Measurements from ENCODE around the gene SGPL1. TPM values are rescaled to one million over a fixed set of nuclear protein-coding genes. Genes with fewer than 3 reads are reported as not detected.

The SGPL1 gene
- total RNA-seq, 2 donors from 2014 or later, result 27.4 to 40.5 TPM

GRCh38 chr10:70833601-70834000 is 17.9 kb downstream of the SGPL1 start:
- DNase-seq (ENCODE audit: low spot score), result no peak
- Mint-ChIP-seq H3K27ac (peak overlapping the region; percentile 54 to 65), H3K4me3 (peak overlapping the region; percentile 57), H3K36me3 (peaks cover 13% of the 10 kb centered on the region), H3K9me3 (no peaks in the 10 kb centered on the region), H3K4me1 (ENCODE audit: low read depth in 2 of 2) (peaks cover 40 to 44% of the 10 kb centered on the region in 2 donors), H3K27me3 (no peaks in the 10 kb centered on the region)
- ATAC-seq, result no peak

DNA sequence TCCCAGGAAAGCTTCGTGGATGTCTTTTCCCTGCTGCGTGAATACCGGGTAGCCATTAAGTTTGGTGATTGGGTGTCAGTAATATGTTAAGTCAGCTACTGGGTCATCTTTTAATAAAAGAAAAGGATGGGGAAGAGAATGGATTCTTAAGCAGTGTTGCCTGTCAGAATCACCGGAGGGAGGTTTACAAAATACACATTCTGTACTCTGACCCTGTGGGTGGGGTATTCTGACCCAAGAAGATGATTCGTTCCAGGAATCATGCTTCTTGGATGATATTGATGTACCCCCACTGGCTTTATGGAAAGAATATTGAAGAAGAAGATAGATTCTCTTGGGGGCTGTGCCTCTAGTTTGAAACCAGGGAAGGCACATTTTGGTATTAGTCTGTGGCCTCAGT is 18.3 kb downstream of the SGPL1 start:
- H3K4me3 Mint-ChIP-seq, result peak overlapping the region; percentile 57

GRCh38 chr10:70834441-70835151 is 18.8 kb downstream of the SGPL1 start:
- H3K4me1 Mint-ChIP-seq (ENCODE audit: low read depth in 2 of 2), result peaks cover 36 to 42% of the 10 kb centered on the region in 2 donors
- H3K4me3 Mint-ChIP-seq, result no peak overlapping the region
- DNase-seq (ENCODE audit: low spot score), result no peak
- peaks cover 13% of the 10 kb centered on the region for H3K36me3 Mint-ChIP-seq
- H3K9me3 Mint-ChIP-seq, result no peaks in the 10 kb centered on the region
- no peaks in the 10 kb centered on the region for H3K27me3 Mint-ChIP-seq
- H3K27ac Mint-ChIP-seq, result peak overlapping the region; percentile 17 to 54
- no peak for ATAC-seq

More for the DNA sequence above, 18.3 kb downstream of the SGPL1 start:
- Mint-ChIP-seq H3K27me3 (no peaks in the 10 kb centered on the region), H3K27ac (peak overlapping the region; percentile 54 to 65), H3K36me3 (peaks cover 13% of the 10 kb centered on the region), H3K4me1 (ENCODE audit: low read depth in 2 of 2) (peaks cover 40 to 44% of the 10 kb centered on the region in 2 donors), H3K9me3 (no peaks in the 10 kb centered on the region)
- ATAC-seq (no peak), DNase-seq (ENCODE audit: low spot score) (no peak)

DNA sequence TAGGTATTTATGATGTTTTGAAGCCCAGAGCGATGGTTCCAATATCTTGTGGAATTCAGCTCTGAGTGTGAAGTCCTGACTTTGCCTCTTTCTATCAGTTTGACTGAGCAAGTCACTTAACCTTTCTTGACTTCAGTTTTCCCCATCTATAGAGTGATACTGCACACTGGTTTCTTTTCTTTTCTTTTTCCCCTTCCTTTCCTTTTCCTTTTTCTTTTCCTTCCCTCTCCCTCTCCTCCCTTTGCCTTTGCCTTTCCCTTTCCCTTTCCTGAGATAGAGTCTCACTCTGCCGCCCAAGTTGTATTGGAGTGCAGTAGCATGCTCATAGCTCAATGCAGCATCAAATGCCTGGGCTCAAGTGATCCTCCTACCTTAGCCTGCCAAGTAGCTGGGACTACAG is 20.6 kb downstream of the SGPL1 start:
- ATAC-seq (no peak), DNase-seq (ENCODE audit: low spot score) (no peak)
- no peaks in the 10 kb centered on the region for H3K9me3 Mint-ChIP-seq
- peaks cover 13% of the 10 kb centered on the region for H3K36me3 Mint-ChIP-seq
- peak overlapping the region in 1 of 2 donors; percentile 21 for H3K27ac Mint-ChIP-seq
- H3K4me1 Mint-ChIP-seq (ENCODE audit: low read depth in 2 of 2), result peaks cover 48 to 51% of the 10 kb centered on the region in 2 donors
- no peaks in the 10 kb centered on the region for H3K27me3 Mint-ChIP-seq
- no peak overlapping the region for H3K4me3 Mint-ChIP-seq

DNA sequence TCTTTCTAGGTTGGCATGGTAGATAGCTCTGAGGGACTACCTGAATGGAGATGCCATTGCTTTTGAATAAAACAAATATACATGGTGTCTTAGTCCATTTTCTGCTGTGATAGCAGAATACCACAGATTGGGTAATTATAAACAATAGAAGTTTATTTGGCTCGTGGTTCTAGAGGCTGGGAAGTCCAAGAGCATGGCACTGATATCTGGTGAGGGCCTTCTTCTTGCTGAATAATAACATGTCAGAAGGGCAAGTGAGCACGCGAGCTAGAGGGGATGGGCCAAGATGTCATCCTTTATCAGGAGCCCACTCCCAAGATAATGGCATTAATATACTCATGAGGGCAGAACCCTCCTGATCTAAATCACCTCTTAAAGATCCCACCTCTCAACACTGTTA is 21.9 kb downstream of the SGPL1 start:
- no peak for DNase-seq (ENCODE audit: low spot score)
- peaks cover 54 to 55% of the 10 kb centered on the region in 2 donors for H3K4me1 Mint-ChIP-seq (ENCODE audit: low read depth in 2 of 2)
- H3K9me3 Mint-ChIP-seq, result no peaks in the 10 kb centered on the region
- no peak for ATAC-seq
- H3K27ac Mint-ChIP-seq, result no peak overlapping the region
- H3K27me3 Mint-ChIP-seq, result no peaks in the 10 kb centered on the region
- peaks cover 13% of the 10 kb centered on the region for H3K36me3 Mint-ChIP-seq
- no peak overlapping the region for H3K4me3 Mint-ChIP-seq

DNA sequence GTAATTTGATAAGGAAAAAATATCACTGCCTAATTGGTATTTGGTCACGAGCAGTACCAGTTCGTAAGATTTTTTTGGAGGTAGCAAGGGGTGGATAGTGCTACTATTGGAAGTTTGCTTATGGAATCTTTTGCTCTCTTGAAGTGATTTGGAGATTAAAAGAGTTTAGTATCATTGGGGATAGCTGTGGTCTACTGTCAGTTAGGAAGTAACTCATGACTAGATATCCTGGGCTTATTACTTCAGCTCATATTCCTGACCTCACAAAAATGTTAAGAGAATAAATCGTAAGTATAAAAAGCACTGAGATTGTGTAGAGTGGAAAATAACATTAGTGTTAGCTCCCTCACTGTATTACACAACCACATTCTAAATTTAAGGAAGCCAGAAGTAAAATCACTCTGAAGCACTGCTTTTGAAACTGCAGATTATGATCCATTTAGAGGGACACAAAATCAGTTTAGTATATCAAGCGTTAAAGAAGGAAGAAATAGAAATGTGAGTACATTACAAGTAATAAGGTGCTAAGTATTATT is 22.6 kb downstream of the SGPL1 start:
- no peak for DNase-seq (ENCODE audit: low spot score)
- Mint-ChIP-seq H3K9me3 (no peaks in the 10 kb centered on the region), H3K27ac (no peak overlapping the region), H3K27me3 (no peaks in the 10 kb centered on the region), H3K4me3 (no peak overlapping the region), H3K4me1 (ENCODE audit: low read depth in 2 of 2) (peaks cover 52% of the 10 kb centered on the region in 2 donors), H3K36me3 (peaks cover 17% of the 10 kb centered on the region)
- no peak for ATAC-seq

DNA sequence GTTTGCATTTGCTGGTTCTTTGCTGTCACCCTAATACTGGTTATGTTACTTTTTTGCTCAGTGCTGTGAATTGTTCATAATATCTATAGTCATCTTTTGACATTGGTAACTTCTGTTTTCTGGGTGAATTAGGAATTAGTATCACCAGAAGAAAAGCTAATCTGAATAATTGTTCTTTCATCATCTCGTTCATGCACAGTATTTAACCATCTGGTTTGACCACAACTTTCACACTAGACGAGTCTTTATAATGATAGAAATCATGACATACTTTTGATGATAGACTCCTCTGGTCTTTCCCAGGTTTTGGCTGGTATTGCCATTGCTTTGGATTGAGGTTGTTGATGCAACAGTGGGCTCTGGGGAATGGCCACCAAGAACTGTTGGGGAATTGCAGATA is 25.1 kb downstream of the SGPL1 start:
- H3K4me3 Mint-ChIP-seq, result peak overlapping the region; percentile 28

GRCh38 chr10:70843333-70843732 is 27.6 kb downstream of the SGPL1 start:
- Mint-ChIP-seq H3K4me3 (no peak overlapping the region), H3K27ac (no peak overlapping the region), H3K9me3 (no peaks in the 10 kb centered on the region), H3K4me1 (ENCODE audit: low read depth in 2 of 2) (peaks cover 30 to 33% of the 10 kb centered on the region in 2 donors), H3K36me3 (peaks cover 6% of the 10 kb centered on the region), H3K27me3 (no peaks in the 10 kb centered on the region)
- DNase-seq (ENCODE audit: low spot score) (no peak), ATAC-seq (no peak)

More for the DNA sequence above, 25.1 kb downstream of the SGPL1 start:
- H3K4me1 Mint-ChIP-seq (ENCODE audit: low read depth in 2 of 2), result peaks cover 37 to 38% of the 10 kb centered on the region in 2 donors
- H3K9me3 Mint-ChIP-seq, result no peaks in the 10 kb centered on the region
- peaks cover 17% of the 10 kb centered on the region for H3K36me3 Mint-ChIP-seq
- ATAC-seq (peak; percentile 28 to 61), DNase-seq (ENCODE audit: low spot score) (no peak)
- H3K27me3 Mint-ChIP-seq, result no peaks in the 10 kb centered on the region
- H3K27ac Mint-ChIP-seq, result peak overlapping the region in 1 of 2 donors; percentile 79

GRCh38 chr10:70843776-70844489 is 28.2 kb downstream of the SGPL1 start:
- peaks cover 4% of the 10 kb centered on the region for H3K36me3 Mint-ChIP-seq
- H3K27me3 Mint-ChIP-seq, result no peaks in the 10 kb centered on the region
- DNase-seq (ENCODE audit: low spot score) (no peak), ATAC-seq (no peak)
- no peak overlapping the region for H3K27ac Mint-ChIP-seq
- H3K4me1 Mint-ChIP-seq (ENCODE audit: low read depth in 2 of 2), result peaks cover 31 to 36% of the 10 kb centered on the region in 2 donors
- H3K4me3 Mint-ChIP-seq, result no peak overlapping the region
- no peaks in the 10 kb centered on the region for H3K9me3 Mint-ChIP-seq

DNA sequence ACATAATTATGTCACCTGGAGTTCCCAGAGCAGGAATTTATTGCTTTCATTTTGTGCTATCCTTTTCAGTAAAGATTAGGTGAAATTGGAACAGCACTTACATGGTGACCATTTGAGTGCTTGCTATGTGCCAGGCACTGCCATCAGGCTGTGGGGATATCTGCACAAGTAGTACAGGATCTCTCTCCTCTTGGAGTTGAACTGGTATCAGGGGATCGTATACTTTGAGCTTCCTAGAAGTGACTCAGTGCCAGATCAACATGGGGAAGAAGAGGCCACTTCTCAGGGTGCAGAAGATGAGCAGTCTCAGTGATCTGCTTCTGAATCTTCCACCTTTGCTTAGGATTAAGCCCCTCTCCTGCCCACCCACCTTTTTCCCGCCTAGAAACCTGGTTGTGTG is 29.5 kb downstream of the SGPL1 start:
- DNase-seq (ENCODE audit: low spot score) (no peak), ATAC-seq (no peak)
- peaks cover 4% of the 10 kb centered on the region for H3K36me3 Mint-ChIP-seq
- H3K27me3 Mint-ChIP-seq, result no peaks in the 10 kb centered on the region
- H3K9me3 Mint-ChIP-seq, result no peaks in the 10 kb centered on the region
- peaks cover 30 to 37% of the 10 kb centered on the region in 2 donors for H3K4me1 Mint-ChIP-seq (ENCODE audit: low read depth in 2 of 2)
- H3K27ac Mint-ChIP-seq, result no peak overlapping the region
- H3K4me3 Mint-ChIP-seq, result no peak overlapping the region

GRCh38 chr10:70845816-70846215 is 30.1 kb downstream of the SGPL1 start:
- ATAC-seq (no peak), DNase-seq (ENCODE audit: low spot score) (no peak)
- Mint-ChIP-seq H3K9me3 (no peaks in the 10 kb centered on the region), H3K27ac (peak overlapping the region in 1 of 2 donors; percentile 20), H3K27me3 (no peaks in the 10 kb centered on the region), H3K4me1 (ENCODE audit: low read depth in 2 of 2) (peaks cover 26 to 32% of the 10 kb centered on the region in 2 donors), H3K4me3 (no peak overlapping the region), H3K36me3 (peaks cover 4% of the 10 kb centered on the region)

DNA sequence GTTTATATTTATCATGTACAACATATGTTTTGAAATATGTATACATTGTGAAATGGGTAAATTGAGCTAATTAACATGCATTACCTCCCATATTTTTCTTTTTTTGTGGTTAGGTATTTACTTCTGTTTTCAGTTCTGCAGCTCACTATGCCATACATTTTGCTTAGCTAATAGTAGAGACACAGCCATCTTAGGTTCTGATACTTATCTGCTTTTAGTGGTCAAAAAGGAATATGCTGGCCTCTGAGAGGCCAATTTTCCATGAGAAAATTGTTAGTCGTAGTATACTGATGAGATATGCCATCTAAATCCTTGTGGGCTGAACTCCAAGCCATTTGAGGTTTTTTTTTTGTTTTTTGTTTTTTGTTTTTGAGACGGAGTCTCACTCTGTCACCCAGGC is 31.0 kb downstream of the SGPL1 start:
- Mint-ChIP-seq H3K36me3 (peaks cover 4% of the 10 kb centered on the region), H3K27me3 (no peaks in the 10 kb centered on the region), H3K4me1 (ENCODE audit: low read depth in 2 of 2) (peaks cover 17 to 22% of the 10 kb centered on the region in 2 donors), H3K4me3 (no peak overlapping the region), H3K27ac (no peak overlapping the region), H3K9me3 (no peaks in the 10 kb centered on the region)
- no peak for DNase-seq (ENCODE audit: low spot score)
- no peak for ATAC-seq

GRCh38 chr10:70847659-70848360 is 32.1 kb downstream of the SGPL1 start:
- Mint-ChIP-seq H3K27ac (peak overlapping the region; percentile 53 to 64), H3K27me3 (no peaks in the 10 kb centered on the region), H3K4me3 (peak overlapping the region; percentile 51), H3K9me3 (no peaks in the 10 kb centered on the region), H3K36me3 (peaks cover 4% of the 10 kb centered on the region), H3K4me1 (ENCODE audit: low read depth in 2 of 2) (peaks cover 15 to 18% of the 10 kb centered on the region in 2 donors)
- ATAC-seq (peak; percentile 57 to 74), DNase-seq (ENCODE audit: low spot score) (no peak)

Measured in natural killer cell treated with Interleukin-12 subunit alpha and Interleukin-12 subunit beta and Interleukin-15 and Interleukin-18, amount 100 ng/mL, for 72 hours (primary cell).